A549 (cell line): ENCODE results near the gene MED12L.

Experiments used
- CHD4 ChIP-seq: fragments of 200-600 bp; sonication (generic); IDR thresholded peaks from 2 replicates; pipeline ENCODE4 v1.6.1; 2016; ENCODE audit warnings: antibody characterized with exemption, mild to moderate bottlenecking, borderline replicate concordance
- EP300 ChIP-seq, 2 experiments: fragments of >200 bp; sonication (Bioruptor Twin); formaldehyde crosslinking; IDR thresholded peaks; 2 replicates in 1 of 2; 3 replicates in 1 of 2; pipeline ENCODE4 v1.6.1; 2016 to 2017
- HEYL ChIP-seq: fragments of 250-450 bp; sonication (Bioruptor Pico); IDR thresholded peaks from 2 replicates; pipeline ENCODE4 v1.8.0; 2021; ENCODE audit warnings: mild to moderate bottlenecking, moderate library complexity
- POLR2A ChIP-seq: IDR thresholded peaks from 2 replicates; pipeline ENCODE4 v1.6.1; 2012; ENCODE audit warnings: mild to moderate bottlenecking, low read length
- ZC3H11A ChIP-seq: fragments of 450-650 bp; IDR thresholded peaks from 2 replicates; pipeline ENCODE4 v1.6.1; 2014; ENCODE audit warnings: antibody characterized with exemption, mild to moderate bottlenecking
- TF ChIP-seq, protein P1 (sequence below): fragments of 200-600 bp; sonication (generic); IDR thresholded peaks from 2 replicates; pipeline ENCODE4 v1.6.1; 2016; ENCODE audit warnings: antibody characterized with exemption, mild to moderate bottlenecking, moderate library complexity
- TF ChIP-seq, protein P2 (sequence below): fragments of >200 bp; sonication (Bioruptor Twin); formaldehyde crosslinking; IDR thresholded peaks from 3 replicates; pipeline ENCODE4 v1.5.1; 2016

DNA sequence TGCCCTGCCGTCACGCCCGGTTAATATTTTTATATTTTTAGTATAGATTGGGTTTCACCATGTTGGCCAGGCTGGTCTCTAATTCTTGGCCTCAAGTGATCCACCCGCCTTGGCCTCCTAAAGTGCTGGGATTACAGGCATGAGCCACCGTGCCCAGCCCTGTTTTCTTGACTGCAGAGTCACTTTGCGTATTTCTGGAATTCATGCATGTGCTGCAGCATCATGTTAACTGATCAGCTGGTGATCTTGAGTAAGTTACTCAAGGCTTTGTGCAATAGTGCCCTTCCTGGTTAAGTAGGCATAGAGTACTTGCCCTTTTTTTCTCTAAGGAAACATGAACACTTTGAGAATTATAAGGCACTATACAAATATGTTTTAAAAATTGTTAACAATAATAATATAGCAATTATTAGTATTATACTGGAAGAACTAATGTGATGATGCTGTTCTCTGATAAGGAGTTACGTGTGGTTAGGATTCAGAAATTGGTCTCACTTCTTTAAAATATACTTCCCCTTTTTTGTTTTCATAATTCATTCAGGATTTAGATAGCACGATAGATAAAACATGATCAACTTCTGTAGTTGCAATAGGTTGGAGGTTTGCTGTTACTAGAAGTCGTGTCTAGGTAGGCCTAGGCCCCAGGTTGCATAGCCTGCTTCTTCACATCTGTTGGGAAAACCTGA lies 83.9 kb downstream of the MED12L start:
- TF ChIP-seq ZC3H11A (no peak), CHD4 (no peak), POLR2A (no peak), HEYL (CRISPR knock-in tag) (no peak), EP300 (IDR thresholded peaks at IDR 0.05) (no peak)
- TF ChIP-seq, protein P1, sequence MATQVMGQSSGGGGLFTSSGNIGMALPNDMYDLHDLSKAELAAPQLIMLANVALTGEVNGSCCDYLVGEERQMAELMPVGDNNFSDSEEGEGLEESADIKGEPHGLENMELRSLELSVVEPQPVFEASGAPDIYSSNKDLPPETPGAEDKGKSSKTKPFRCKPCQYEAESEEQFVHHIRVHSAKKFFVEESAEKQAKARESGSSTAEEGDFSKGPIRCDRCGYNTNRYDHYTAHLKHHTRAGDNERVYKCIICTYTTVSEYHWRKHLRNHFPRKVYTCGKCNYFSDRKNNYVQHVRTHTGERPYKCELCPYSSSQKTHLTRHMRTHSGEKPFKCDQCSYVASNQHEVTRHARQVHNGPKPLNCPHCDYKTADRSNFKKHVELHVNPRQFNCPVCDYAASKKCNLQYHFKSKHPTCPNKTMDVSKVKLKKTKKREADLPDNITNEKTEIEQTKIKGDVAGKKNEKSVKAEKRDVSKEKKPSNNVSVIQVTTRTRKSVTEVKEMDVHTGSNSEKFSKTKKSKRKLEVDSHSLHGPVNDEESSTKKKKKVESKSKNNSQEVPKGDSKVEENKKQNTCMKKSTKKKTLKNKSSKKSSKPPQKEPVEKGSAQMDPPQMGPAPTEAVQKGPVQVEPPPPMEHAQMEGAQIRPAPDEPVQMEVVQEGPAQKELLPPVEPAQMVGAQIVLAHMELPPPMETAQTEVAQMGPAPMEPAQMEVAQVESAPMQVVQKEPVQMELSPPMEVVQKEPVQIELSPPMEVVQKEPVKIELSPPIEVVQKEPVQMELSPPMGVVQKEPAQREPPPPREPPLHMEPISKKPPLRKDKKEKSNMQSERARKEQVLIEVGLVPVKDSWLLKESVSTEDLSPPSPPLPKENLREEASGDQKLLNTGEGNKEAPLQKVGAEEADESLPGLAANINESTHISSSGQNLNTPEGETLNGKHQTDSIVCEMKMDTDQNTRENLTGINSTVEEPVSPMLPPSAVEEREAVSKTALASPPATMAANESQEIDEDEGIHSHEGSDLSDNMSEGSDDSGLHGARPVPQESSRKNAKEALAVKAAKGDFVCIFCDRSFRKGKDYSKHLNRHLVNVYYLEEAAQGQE = no peak
- TF ChIP-seq, protein P2, sequence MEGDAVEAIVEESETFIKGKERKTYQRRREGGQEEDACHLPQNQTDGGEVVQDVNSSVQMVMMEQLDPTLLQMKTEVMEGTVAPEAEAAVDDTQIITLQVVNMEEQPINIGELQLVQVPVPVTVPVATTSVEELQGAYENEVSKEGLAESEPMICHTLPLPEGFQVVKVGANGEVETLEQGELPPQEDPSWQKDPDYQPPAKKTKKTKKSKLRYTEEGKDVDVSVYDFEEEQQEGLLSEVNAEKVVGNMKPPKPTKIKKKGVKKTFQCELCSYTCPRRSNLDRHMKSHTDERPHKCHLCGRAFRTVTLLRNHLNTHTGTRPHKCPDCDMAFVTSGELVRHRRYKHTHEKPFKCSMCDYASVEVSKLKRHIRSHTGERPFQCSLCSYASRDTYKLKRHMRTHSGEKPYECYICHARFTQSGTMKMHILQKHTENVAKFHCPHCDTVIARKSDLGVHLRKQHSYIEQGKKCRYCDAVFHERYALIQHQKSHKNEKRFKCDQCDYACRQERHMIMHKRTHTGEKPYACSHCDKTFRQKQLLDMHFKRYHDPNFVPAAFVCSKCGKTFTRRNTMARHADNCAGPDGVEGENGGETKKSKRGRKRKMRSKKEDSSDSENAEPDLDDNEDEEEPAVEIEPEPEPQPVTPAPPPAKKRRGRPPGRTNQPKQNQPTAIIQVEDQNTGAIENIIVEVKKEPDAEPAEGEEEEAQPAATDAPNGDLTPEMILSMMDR = no peak
